ENCODE measurements around the gene COL12A1.
A peak's percentile ranks its signal among the peaks of the same experiment; 100 is the strongest.

COL12A1 gene

GRCh38 chr6:75205776-75206575 lies at the start of gene COL12A1:
Gene COL12A1, minus strand, starts transcription at chr6:75206053. Its CDS starts 3,261 bp downstream, at chr6:75202792.
- no peak for DNase-seq (ENCODE audit: low read depth in 1 of 2, low spot score in 1 of 2)

- DNase-seq (ENCODE audit: low read depth in 1 of 2, low spot score in 1 of 2), result no peak
Measured at GRCh38 chr6:75250552-75250951, 44.7 kb upstream of the COL12A1 start.

- DNase-seq (ENCODE audit: low read depth in 1 of 2, low spot score in 1 of 2), result no peak
Measured at GRCh38 chr6:75249837-75250236, 44.0 kb upstream of the COL12A1 start.

DNA sequence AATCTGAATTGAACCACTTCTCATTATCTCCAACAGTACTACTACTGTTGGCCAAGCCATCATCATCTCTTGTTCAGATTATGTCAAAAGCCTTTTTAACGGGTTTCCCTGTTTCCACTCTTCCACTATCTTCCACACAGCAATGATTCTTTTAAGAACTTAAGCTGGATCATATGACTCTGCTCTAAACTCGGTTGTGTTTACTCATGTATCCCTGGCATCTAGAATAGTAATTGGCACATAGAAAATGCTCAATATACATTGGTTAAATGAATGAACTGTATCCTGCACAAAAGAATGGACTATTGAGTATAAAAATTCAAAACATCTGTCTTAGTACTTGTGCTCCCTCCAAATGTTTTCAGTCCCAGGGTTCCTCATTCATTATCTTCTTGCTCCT lies 40.5 kb upstream of the COL12A1 start:
- DNase-seq (ENCODE audit: low read depth in 1 of 2, low spot score in 1 of 2), result no peak

GRCh38 chr6:75244063-75244584 lies 38.3 kb upstream of the COL12A1 start:
- no peak for DNase-seq (ENCODE audit: low read depth in 1 of 2, low spot score in 1 of 2)

DNA sequence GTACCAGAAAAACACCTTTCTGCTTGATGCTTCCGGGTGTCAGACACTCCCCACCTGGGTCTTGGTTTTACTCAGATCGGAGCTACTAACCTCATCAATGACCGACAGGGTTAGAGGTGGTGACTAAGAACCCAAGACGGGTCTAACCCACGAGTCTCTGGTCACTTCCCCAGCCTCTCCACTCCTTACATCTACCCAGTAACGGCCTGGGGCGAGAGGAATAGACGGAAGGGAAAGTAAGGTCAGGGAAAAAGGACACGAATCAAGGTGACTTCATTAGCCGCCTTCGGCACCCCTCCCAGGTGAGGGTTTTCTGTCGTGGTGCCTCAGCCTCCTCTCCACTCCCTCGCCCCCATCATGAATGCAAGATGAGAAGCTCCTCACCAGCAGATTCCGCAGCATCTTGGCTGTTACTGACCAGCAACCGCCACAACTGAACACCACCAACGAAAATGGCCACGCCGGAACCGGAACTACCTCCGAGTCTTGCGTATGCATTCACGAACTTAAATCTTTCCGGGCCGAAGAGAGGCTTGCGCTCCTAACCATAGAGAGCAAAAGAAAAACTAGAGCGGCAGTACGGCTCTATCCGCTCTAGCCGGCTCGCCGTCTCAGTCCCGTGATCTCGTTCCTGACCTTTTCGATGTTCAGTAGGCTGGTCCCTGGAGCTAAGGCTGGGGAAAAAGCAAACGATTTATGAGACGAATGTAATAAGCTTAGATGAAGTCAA lies 37.6 kb upstream of the COL12A1 start, which contains the start of gene COX7A2:
COX7A2 (minus strand) TSS at position 469 of the 730 bp plus-strand sequence; CDS start at position 402, 67 bp downstream.
- peak; percentile 58 to 86 for DNase-seq (ENCODE audit: low read depth in 1 of 2, low spot score in 1 of 2)

DNA sequence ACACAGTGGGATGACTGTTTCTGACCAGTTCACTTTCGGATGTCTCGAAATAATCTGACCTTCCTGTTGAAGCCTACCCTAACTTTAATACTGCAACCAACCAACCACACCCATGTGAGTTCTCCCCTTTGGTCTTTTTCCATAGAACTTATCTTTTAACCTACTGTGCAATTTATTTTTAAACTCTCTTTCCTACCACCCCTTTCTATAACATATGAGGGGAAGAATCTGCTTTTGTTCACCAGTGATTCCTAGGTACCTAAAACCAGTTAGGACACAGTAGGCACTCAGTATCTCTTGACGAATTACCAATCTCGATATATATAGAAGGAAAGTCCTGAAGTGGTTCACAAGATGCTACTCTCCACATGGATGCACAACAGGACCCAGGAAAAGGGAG lies 30.8 kb upstream of the COL12A1 start:
- DNase-seq (ENCODE audit: low read depth in 1 of 2, low spot score in 1 of 2), result no peak

GRCh38 chr6:75235271-75235670 lies 29.4 kb upstream of the COL12A1 start:
- DNase-seq (ENCODE audit: low read depth in 1 of 2, low spot score in 1 of 2), result no peak

- no peak for DNase-seq (ENCODE audit: low read depth in 1 of 2, low spot score in 1 of 2)
Measured at GRCh38 chr6:75234126-75234865, 28.4 kb upstream of the COL12A1 start.

DNA sequence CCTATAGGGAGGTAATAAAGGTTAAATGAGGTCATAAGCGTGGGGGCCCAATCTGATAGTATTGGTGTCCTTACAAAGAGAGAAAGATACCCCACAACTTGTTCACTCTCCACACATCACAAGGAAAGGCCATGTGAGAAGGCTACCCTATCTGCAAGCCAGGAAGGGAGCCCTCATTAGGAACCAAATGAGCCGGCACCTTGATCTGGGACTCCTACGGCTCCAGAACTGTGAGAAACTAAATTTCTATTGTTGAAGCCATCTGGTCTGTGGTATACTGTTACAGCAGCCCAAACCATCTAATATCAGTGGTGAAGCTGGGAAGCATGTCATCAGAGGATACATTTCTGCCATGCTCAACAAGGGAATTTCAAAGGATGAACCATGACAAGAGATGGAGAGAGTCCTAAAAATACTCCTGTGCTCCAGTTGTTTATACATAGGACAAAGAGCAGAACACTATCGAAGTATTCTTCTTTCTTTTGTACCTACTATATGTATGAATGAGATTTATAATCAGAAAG lies 27.3 kb upstream of the COL12A1 start:
- no peak for DNase-seq (ENCODE audit: low read depth in 1 of 2, low spot score in 1 of 2)

GRCh38 chr6:75230484-75231325 lies 24.9 kb upstream of the COL12A1 start:
- DNase-seq (ENCODE audit: low read depth in 1 of 2, low spot score in 1 of 2), result no peak

- no peak for DNase-seq (ENCODE audit: low read depth in 1 of 2, low spot score in 1 of 2)
Measured at GRCh38 chr6:75224303-75224926, 18.6 kb upstream of the COL12A1 start.

GRCh38 chr6:75223428-75223827 lies 17.6 kb upstream of the COL12A1 start:
- DNase-seq (ENCODE audit: low read depth in 1 of 2, low spot score in 1 of 2), result no peak

GRCh38 chr6:75222261-75222660 lies 16.4 kb upstream of the COL12A1 start:
- DNase-seq (ENCODE audit: low read depth in 1 of 2, low spot score in 1 of 2), result no peak

GRCh38 chr6:75221116-75221515 lies 15.3 kb upstream of the COL12A1 start:
- no peak for DNase-seq (ENCODE audit: low read depth in 1 of 2, low spot score in 1 of 2)

GRCh38 chr6:75220357-75220756 lies 14.5 kb upstream of the COL12A1 start:
- no peak for DNase-seq (ENCODE audit: low read depth in 1 of 2, low spot score in 1 of 2)

GRCh38 chr6:75219263-75219662 lies 13.4 kb upstream of the COL12A1 start:
- no peak for DNase-seq (ENCODE audit: low read depth in 1 of 2, low spot score in 1 of 2)

DNA sequence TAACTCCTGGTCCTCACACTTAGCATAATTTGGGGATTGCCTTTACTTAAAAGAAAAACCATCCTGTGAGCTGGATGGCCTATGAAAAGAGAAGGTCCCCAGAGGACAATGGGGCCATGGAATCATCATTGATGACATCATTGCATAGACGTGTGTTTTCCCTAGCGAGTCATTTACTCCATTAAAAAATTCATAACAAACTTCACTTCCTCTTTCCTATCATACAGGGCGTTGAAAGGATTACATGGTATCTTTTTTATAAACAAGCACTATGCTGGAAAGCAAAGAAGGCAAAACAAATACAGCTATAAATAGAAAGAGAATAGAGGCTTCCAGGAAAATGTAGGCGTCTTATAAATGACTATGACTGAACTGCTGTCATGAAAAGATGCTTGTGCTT lies 11.3 kb upstream of the COL12A1 start:
- no peak for DNase-seq (ENCODE audit: low read depth in 1 of 2, low spot score in 1 of 2)

GRCh38 chr6:75215291-75215690 lies 9.4 kb upstream of the COL12A1 start:
- DNase-seq (ENCODE audit: low read depth in 1 of 2, low spot score in 1 of 2), result no peak

GRCh38 chr6:75213732-75214131 lies 7.9 kb upstream of the COL12A1 start:
- no peak for DNase-seq (ENCODE audit: low read depth in 1 of 2, low spot score in 1 of 2)

All from activated CD4-positive, alpha-beta T cell treated with anti-CD3 and anti-CD28 coated beads, Interleukin-2, amount 50 U/mL, for 24 hours (primary cell).